ENCODE measurements around the gene RETSAT. TPM values are rescaled to one million over a fixed set of nuclear protein-coding genes. Genes with fewer than 3 reads are reported as not detected.
A peak's percentile ranks its signal among the peaks of the same experiment; 100 is the strongest.

RETSAT gene
- total and polyA plus RNA-seq, 2 of the 13 experiments (the other 11 are each of a cell fraction or from before 2014, with no cell fraction given), result 46.7 to 61.0 TPM

GRCh38 chr2:85324639-85325465, 29.5 kb downstream of the RETSAT start (continued):
- peak in 1 of 2 experiments; percentile 90; a peak in 2 of 4 replicates for TF ChIP-seq KLF16 (CRISPR knock-in tag; IDR thresholded peaks at IDR 0.05)
- TF ChIP-seq TEAD3 (CRISPR knock-in tag; optimal IDR thresholded peaks at IDR 0.05; ENCODE audit: borderline replicate concordance), result peak; percentile 88
- no peak for TF ChIP-seq ZNF207 (IDR thresholded peaks at IDR 0.05; ENCODE audit: borderline replicate concordance)
- TF ChIP-seq LCORL (IDR thresholded peaks at IDR 0.05), result no peak
- TF ChIP-seq LCORL (CRISPR knock-in tag; IDR thresholded peaks at IDR 0.05), result peak; percentile 83
- TF ChIP-seq ZNF124 (CRISPR knock-in tag; IDR thresholded peaks at IDR 0.05), result peak; percentile 44; the same call in 1 of the 2 replicates
- no peak for TF ChIP-seq ZNF142 (CRISPR knock-in tag; IDR thresholded peaks at IDR 0.05)
- 0 out of 2 replicates have a peak, but pooled peaks have one; percentile 80 for TF ChIP-seq NCOA1 (CRISPR knock-in tag; IDR thresholded peaks at IDR 0.05)
- TF ChIP-seq POLR2G (IDR thresholded peaks at IDR 0.05; ENCODE audit: low read depth, low read length), result peak; percentile 82
- TF ChIP-seq SP5 (CRISPR knock-in tag; IDR thresholded peaks at IDR 0.05; ENCODE audit: borderline replicate concordance, low read depth), result peak; percentile 28; the same call in 1 of the 2 replicates
- TF ChIP-seq HNF4A (CRISPR knock-in tag; IDR thresholded peaks at IDR 0.05), result peak; percentile 92
- TF ChIP-seq FOXA3 (CRISPR knock-in tag; IDR thresholded peaks at IDR 0.05), result peak; percentile 90
- no peak for TF ChIP-seq ZNF160 (CRISPR knock-in tag; IDR thresholded peaks at IDR 0.05)
- TF ChIP-seq IRF1 (CRISPR knock-in tag; IDR thresholded peaks at IDR 0.05; ENCODE audit: low read depth), result no peak
- TF ChIP-seq SOX6 (IDR thresholded peaks at IDR 0.05), result no peak
- TF ChIP-seq SOX6 (CRISPR knock-in tag; IDR thresholded peaks at IDR 0.05), result peak; percentile 99
- 0 out of 2 replicates have a peak, but pooled peaks have one; percentile 32 for TF ChIP-seq ZNF205 (CRISPR knock-in tag; IDR thresholded peaks at IDR 0.05)
- TF ChIP-seq RERE (CRISPR knock-in tag; IDR thresholded peaks at IDR 0.05; ENCODE audit: low read depth), result peak; percentile 88
- TF ChIP-seq ZNF317 (CRISPR knock-in tag; IDR thresholded peaks at IDR 0.05), result peak; percentile 79

Measured in HepG2 (cell line).